Type B pancreatic cell (in vitro differentiated cells): Measurements from ENCODE around the gene AADAT. TPM values are rescaled to one million over a fixed set of nuclear protein-coding genes. Genes with fewer than 3 reads are reported as not detected.
"Not testable (repeated sequence)": the region's sequence is repeated elsewhere in the genome, so short reads cannot be mapped to it uniquely, and the experiment has no call there.

Source experiments
- DNase-seq: peaks from one replicate; pipeline ENCODE4 v3.0.0; 2021; ENCODE audit warnings: mixed read lengths; ENCODE audit not compliant: unreplicated experiment; ENCODE audit errors: extremely low spot score
- H3K27ac Mint-ChIP-seq: 2 replicates; pipeline ENCODE4 v1.8.0; 2021; ENCODE audit warnings: mild to moderate bottlenecking, mixed read lengths
- H3K27me3 Mint-ChIP-seq: 2 replicates; pipeline ENCODE4 v1.8.0; 2021; ENCODE audit warnings: mixed read lengths
- H3K36me3 Mint-ChIP-seq: 2 replicates; pipeline ENCODE4 v1.8.0; 2021; ENCODE audit warnings: mixed read lengths
- H3K4me1 Mint-ChIP-seq: one replicate; pipeline ENCODE4 v1.8.0; 2021; ENCODE audit warnings: mixed read lengths; ENCODE audit not compliant: unreplicated experiment
- H3K4me3 Mint-ChIP-seq: 2 replicates; pipeline ENCODE4 v1.8.0; 2021; ENCODE audit warnings: mild to moderate bottlenecking, mixed read lengths
- H3K9me3 Mint-ChIP-seq: 2 replicates; pipeline ENCODE4 v1.8.0; 2021; ENCODE audit warnings: mixed read lengths
- CTCF ChIP-seq: fragments of 200-600 bp; sonication (generic); conservative IDR thresholded peaks from 2 replicates; pipeline ENCODE4 v1.5.0; 2021; ENCODE audit warnings: antibody characterized with exemption, mild to moderate bottlenecking
- total RNA-seq: library from RNA; stranded (reverse); gene quantifications from 2 replicates; pipeline ENCODE4 v1.2.1, GENCODE V29; 2021; ENCODE audit warnings: low replicate concordance

AADAT gene
- total RNA-seq, 1 donor from 2014 or later: 27.1 TPM

DNA sequence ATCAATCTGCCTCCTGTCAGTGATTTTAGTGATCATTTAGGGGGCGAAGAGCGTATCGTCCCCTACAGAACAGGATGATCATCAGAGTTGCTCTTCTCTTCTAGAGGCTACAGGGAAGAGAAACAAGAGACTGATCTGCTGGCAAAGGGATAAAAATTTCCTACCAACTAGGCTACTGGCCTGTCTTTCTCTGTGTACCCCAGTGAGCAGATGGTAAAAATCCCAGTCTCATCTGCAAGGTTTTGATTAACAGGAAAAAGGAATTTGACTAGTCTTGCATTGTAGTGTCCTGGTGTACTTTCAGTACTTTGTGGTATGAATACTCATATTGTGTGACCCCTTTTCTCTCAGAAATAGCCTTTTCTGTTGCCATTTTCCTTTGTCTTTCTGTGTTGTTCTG, 21.8 kb upstream of the AADAT start:
- H3K36me3 Mint-ChIP-seq: no peaks in the 10 kb centered on the region
- no peak overlapping the region for H3K27ac Mint-ChIP-seq
- no peak overlapping the region for H3K4me3 Mint-ChIP-seq
- no peaks in the 10 kb centered on the region for H3K27me3 Mint-ChIP-seq
- DNase-seq: no peak
- peaks cover 1% of the 10 kb centered on the region for H3K9me3 Mint-ChIP-seq
- no peak for TF ChIP-seq CTCF
- H3K4me1 Mint-ChIP-seq: peaks cover 20% of the 10 kb centered on the region

DNA sequence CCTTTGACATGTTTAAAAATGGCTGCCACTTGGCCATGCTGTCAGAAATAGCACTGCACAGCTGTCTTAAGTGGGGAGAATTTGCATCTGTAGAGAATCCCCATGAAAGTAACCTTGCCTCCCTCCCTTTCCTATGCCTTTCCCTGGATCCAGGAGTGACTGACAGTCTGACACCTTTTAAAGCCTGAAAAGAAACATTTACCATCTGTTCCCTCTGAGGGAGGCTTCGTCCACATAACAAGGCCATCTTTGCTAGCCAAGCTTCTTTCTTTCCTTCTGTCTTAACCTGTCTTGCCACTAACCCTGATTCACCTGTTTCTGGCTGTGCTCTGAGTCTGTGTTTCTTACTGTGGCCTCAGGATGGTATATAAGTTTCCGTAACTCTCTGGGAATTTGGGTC, 21.3 kb upstream of the AADAT start:
- Mint-ChIP-seq H3K9me3 (no peaks in the 10 kb centered on the region), H3K27me3 (no peaks in the 10 kb centered on the region), H3K4me1 (peaks cover 20% of the 10 kb centered on the region), H3K4me3 (no peak overlapping the region), H3K27ac (no peak overlapping the region), H3K36me3 (no peaks in the 10 kb centered on the region)
- DNase-seq: no peak
- TF ChIP-seq CTCF: no peak

- Mint-ChIP-seq H3K4me1 (peaks cover 20% of the 10 kb centered on the region), H3K4me3 (peak overlapping the region; percentile 39)
- TF ChIP-seq CTCF: no peak
Measured at GRCh38 chr4:170110285-170110672, 20.5 kb upstream of the AADAT start.

GRCh38 chr4:170109586-170110284, 20.0 kb upstream of the AADAT start:
- H3K9me3 Mint-ChIP-seq: no peaks in the 10 kb centered on the region
- no peak for TF ChIP-seq CTCF
- H3K4me3 Mint-ChIP-seq: peak overlapping the region; percentile 39

More at GRCh38 chr4:170110285-170110672, 20.5 kb upstream of the AADAT start:
- Mint-ChIP-seq H3K9me3 (no peaks in the 10 kb centered on the region), H3K27ac (no peak overlapping the region), H3K27me3 (no peaks in the 10 kb centered on the region), H3K36me3 (no peaks in the 10 kb centered on the region)
- no peak for DNase-seq

DNA sequence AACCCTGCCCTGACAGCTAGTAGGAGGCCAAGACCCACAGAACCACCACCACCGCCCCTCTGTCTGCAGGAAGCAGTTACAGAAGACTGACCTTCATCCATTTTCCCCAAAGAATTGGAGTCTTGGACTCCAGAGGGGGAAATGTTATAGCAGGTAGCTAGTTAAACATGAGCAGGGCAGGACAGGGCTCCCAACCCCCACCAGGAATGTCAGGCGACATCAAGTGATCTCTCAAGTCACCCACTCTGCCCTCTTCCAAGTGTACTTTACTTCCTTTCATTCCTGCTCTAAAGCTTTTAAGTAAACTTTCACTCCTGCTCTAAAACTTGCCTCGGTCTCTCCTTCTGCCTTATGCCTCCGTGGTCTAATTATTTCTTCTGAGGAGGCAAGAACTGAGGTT, 17.1 kb upstream of the AADAT start:
- no peak for TF ChIP-seq CTCF
- no peak overlapping the region for H3K4me3 Mint-ChIP-seq
- peaks cover 16% of the 10 kb centered on the region for H3K4me1 Mint-ChIP-seq
- no peaks in the 10 kb centered on the region for H3K36me3 Mint-ChIP-seq
- no peak for DNase-seq
- no peaks in the 10 kb centered on the region for H3K9me3 Mint-ChIP-seq
- no peaks in the 10 kb centered on the region for H3K27me3 Mint-ChIP-seq
- H3K27ac Mint-ChIP-seq: no peak overlapping the region

More at GRCh38 chr4:170109586-170110284, 20.0 kb upstream of the AADAT start:
- Mint-ChIP-seq H3K27me3 (no peaks in the 10 kb centered on the region), H3K4me1 (peaks cover 20% of the 10 kb centered on the region), H3K27ac (peak overlapping the region; percentile 24), H3K36me3 (no peaks in the 10 kb centered on the region)
- no peak for DNase-seq

DNA sequence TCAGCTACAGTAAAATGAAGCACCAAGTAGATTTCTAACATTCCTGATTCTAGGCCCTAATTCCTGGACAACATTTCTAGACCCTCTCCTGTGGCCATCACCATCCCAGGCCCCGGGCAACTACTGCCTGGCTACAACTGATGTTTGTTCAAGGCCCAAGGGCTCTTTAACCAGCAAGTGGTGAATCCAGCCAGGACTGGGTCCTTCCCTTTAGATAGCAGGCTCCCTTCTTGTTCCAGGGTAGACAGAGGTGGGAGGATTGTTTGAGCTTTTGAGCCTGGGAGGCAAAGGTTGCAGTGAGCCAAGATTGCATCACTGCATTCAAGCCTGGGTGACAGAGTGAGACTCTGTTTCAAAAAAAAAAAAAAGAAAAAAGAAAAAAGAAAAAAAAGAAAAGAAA, 12.7 kb upstream of the AADAT start:
- Mint-ChIP-seq H3K27me3 (no peaks in the 10 kb centered on the region), H3K4me3 (no peak overlapping the region), H3K36me3 (no peaks in the 10 kb centered on the region), H3K4me1 (no peaks in the 10 kb centered on the region), H3K27ac (no peak overlapping the region), H3K9me3 (no peaks in the 10 kb centered on the region)
- no peak for TF ChIP-seq CTCF
- no peak for DNase-seq

DNA sequence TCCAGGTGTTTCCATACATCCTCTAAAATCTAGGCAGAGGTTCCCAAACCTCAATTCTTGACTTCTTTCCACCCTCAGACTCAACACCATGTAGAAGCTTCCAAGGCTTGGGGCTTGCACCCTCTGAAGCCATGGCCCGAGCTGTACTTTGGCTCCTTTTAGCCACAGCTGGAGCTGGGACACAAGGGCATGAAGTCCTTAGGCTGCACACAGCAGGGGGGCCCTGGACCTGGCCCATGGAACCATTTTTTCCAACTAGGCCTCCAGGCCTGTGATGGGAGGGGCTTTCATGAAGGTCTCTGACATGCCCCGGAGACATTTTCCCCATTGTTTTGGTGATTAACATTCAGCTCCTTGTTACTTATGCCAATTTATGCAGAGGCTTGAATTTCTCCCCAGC, 8.4 kb upstream of the AADAT start:
- H3K4me1 Mint-ChIP-seq: not testable (repeated sequence)

More for the DNA sequence above, 8.4 kb upstream of the AADAT start:
- H3K27ac Mint-ChIP-seq, H3K27me3 Mint-ChIP-seq, H3K4me3 Mint-ChIP-seq, H3K36me3 Mint-ChIP-seq, H3K9me3 Mint-ChIP-seq, DNase-seq: not testable (repeated sequence)
